T-helper 1 cell treated with Interleukin-12 subunit alpha and Interleukin-12 subunit beta and Interleukin-4 antibody, amounts not matched to agents 30 ng/mL and 1 ng/mL, for 36 hours (primary cell): Measurements from ENCODE around the gene ELFN1. TPM values are rescaled to one million over a fixed set of nuclear protein-coding genes. Genes with fewer than 3 reads are reported as not detected.

Experiments
- intact Hi-C: fragments of 100-400 bp; cut with micrococcal nuclease; formaldehyde crosslinking; loops from one replicate; pipeline ENCODE4 v1.15.1; 2024
- total RNA-seq: library from RNA; stranded (reverse); gene quantifications from 2 replicates; pipeline ENCODE4 v1.2.3, GENCODE V29; 2022

The ELFN1 gene
- total RNA-seq, 1 donor from 2014 or later: 0.17 TPM

DNA sequence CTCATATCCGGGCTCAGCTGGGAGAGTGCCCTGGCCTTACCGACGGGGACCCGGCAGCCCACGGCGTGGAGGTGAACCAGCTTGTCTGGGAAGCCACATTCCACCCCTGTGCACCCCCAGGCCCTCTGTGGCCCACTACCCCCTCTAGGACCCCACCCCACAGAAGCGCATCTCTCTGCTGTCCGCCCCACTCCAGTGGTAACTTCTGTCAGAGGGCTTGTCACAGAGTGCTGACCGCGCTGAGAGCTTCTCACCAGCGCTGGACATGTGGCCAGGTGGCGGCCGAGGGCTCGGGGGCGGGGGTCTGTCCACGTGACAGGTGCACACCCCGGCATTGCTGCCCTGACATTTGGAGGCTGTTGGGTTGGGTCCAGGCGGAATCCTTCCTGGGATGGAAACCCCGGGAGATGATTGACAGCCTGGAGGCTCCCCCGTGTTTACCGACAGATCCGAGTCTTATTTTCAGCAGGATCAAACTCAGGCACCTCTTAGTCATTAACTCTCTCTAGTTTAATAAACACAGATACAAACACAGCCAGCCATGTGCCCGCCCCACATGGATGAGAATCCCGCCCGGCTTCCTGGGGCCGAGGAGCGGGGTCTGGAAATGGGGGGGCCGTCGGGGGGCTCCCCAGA is 5.1 kb downstream of the ELFN1 start:
- intact Hi-C loops: no loop called here

DNA sequence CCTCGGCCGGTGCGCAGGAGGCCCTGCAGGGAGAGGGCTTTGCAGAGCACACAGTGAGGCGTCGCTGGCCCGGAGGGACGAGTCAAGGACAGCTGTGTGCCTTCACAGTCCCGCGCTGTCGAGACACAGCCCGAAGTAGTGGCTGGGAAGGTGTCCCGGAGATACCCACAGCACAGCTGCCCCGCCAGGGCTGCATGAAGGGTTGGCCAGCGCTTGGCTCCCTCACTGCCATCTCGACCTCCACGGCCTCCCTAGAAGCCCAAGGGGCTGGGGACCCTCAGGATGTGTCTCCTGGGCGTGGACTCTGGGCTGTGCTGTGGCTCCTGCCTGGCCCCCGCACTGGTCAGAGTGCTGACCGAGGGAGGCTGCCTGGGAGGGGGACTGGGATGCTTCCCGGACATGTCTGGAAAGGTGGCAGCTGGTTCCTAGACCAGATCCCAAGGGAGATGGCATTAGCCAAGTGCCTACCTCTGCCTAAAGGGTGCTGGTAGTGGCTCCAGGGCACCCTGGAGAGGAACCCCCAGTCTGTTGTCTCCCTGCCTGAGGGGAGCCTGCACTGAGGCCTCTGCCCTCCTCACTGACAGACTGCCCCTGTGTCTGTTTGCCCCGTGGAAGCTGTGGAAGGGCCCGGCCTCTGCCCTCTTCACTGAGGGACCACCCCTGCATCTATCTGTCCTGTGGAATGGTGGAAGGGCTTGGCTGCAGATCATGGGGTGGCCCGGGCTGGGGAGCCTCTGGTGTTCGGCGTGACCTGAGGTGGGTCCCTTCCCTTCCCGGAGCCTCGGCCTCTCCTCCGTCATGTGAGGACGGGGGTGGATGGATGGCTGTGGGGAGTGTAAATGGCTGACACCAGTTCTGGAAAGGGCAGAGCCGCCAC is 5.8 kb downstream of the ELFN1 start:
- intact Hi-C loops: no loop called here

DNA sequence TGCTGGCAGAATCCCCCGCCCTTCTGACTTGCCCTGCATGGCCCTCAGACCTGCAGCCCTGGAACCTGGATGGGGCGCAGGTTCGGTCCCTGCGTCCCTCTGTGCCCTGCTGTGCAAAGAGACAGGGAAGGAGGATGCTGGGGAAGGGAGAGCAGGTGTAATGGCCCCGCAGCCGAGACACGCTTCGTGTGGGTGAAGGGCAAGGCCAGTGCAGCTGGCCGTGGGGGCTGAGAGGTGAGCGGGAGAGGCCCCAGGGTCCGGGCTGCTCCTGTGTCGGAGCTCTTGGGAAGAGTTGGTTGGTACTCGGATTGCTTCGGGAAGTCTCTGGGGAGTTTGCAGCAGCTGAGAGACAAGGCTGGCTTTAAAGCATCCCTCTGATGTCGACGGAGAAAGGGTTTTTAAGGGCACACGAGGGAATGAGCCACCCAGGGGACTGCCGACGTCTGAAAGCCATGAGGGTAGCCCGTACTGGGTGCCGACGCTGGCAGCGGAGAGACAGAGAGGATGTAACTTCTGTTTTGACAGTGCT is 6.5 kb downstream of the ELFN1 start:
- intact Hi-C loops: no loop called here

DNA sequence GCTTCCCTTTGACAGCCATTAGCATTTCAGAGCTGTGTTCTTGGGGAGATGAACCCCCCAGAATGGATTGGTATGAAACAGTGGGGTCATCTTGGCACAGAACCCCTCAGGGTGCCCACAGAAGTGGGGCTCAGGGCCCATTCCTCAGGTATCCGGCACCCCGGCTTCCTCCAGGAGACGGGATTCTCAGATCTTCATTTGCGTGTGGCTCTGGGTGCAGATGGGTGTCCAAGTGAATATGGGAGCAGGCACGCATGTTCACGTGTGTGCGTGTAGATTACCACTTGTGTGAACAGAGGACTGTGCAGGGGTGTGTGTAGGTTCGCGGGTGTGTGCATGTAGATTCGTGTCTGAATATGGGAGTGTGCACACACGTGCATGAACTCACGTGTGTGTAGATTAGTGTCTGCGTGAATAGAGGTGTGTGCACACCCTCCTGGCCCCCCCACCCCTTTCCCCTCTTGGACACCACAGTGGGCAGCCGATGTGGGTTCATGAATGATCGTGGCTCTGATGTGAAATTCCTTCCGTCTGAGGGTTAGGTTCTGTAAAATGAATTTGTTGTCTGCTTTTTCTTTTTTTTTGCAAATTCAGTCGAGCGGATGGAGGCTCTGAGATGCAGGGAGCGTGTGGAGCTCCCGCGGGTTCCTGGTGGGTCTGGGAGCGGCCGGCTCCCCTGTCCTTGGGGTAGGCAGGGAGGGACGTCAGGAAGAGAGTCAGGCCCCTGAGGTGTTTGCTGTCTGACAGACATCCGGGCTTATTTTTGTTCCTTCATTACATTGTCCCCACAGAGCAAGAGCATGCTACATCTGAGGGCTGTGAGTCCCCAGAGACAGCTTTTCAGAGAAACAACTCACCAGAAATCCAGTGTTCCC is 7.4 kb downstream of the ELFN1 start:
- intact Hi-C loops: no loop called here

DNA sequence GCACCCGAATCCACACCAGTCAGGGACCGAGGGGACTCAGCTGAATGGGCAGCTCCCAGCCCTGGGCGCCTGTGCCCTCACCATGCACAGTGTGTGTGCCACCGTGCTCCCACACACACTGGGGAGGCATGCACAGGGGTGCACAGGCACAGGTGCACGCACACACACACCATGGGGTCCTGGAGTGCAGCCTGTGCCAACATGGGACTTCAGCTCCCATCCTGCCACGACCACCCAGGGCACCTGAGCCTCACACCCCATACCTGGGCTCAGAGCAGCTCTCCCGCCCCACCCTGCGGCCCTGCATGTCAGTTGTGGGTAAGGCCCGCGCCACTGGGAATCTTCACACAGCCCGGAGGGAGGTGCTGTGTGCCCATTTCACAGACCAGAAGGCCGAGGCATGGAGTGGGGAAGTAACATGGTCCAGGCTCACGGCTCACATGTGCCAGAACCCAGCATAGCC is 8.0 kb downstream of the ELFN1 start:
- intact Hi-C loops: no loop called here

DNA sequence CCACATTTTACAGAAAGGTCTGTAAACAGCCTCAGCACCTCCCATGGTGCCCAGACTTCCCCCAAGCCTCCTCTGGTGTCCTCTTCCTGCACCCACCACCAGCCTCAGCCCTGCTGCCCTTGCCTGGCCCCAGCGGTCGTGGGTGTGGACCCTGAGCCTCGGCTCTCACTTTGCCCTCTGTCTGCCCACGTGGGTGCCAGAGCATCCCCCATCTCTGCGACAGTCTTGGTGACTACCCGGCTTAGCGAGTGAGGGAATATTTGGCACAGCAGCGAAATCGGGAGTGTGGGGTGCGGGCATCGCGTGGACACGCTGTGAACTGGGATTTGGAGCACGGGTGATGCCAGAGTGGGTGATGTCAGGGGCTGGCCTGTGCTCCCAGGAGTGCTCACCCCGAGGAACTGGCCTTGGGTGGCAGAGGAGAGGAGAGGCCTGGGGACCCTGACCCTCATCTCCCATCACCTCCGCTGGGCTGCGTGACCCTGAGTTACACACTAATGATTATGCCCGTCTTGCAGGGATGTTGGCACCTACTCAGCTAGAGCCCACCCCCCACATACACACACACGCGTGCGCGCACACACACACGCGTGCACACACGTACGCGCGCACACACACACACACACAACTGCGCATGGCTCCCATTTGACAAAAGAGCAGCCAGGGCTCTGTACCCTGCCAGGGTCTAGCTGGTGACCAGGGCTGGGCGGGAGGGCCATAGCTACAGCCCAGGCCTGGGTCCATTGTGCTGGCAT is 8.7 kb downstream of the ELFN1 start:
- intact Hi-C loops: no loop called here

DNA sequence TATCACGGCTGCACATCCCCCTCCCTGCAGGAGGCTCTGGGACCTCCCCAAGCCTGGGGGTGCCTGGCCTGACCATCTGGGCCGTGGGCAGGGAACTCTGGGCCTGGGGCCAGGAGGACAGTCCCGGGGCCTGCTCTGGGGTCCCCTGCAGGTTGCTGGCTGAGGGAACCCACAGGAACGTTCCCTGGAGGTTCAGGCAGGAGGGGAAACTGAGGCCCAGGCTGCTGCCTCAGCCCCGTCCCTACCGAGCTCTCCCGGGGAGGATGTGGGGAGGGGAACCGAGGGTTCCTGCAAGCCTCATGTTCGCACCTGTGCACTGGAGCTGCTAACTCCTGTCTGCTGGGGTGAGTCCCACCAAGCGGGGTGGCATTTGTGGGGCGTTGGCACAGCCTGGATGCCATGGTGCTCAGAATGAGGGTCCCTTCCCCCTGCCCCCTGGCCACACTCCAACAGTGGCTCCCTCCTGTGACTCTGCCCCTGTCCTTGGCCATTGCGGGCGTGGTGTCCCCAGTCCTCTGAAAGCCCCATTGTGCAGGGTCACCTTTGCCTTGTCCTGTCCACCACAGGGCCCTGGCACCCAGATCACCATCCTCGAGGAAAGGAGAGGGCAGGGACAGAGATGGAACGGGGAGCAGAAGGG is 9.4 kb downstream of the ELFN1 start:
- intact Hi-C loops: no loop called here

DNA sequence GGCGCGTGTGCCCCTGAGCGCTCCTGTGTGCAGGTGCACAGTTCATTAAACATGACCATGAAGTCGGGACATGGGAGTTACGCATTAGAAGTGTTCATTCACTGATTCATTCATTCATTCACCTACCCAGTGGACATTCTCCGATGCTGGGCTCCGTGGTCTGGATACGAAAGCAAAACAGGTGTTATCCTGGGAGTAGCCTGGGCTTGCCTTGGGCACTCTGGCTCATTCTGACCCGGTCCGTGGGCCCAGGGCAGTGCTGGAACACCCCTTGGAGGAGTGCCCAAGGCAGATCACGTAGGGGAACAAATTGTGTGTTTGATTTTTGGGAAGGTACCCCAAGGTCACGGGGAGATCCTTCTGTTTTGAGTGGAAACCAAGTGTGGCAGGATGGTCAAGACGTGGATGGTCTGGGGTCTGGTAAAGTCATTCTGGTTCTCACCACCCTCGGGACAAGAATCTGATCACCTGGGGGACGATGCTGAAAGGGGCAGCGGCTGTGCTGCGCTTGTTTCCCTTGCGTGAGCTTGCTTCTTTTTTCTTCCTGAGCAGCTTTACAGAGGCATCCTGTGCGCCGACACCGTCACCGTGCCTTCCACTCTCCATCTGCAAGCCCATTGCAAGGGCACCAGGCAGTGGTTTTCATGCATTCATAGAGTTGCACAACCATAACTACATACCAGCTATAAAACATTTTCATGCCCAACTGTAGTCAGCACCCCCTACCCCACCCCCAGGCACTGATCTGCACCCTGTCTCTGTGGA is 10.1 kb downstream of the ELFN1 start:
- intact Hi-C loops: no loop called here

DNA sequence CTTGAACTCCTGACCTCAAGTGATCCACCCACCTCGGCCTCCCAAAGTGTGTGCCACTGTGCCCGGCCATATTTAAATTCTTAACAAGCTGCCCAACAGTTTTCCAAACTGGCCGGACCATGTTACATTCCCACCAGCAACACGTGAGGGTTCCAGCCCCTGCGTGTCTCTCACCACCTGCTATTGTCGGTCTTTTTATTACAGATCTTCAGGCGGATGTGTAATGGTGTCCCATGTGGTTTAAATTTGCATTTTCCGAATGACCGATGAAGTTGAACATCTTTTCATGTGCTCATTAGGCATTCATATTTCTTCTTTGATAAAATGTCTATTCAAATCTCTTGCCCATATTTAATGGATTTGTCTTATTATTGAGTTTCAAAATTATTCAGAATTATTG is 11.5 kb downstream of the ELFN1 start:
- intact Hi-C loops: no loop called here

DNA sequence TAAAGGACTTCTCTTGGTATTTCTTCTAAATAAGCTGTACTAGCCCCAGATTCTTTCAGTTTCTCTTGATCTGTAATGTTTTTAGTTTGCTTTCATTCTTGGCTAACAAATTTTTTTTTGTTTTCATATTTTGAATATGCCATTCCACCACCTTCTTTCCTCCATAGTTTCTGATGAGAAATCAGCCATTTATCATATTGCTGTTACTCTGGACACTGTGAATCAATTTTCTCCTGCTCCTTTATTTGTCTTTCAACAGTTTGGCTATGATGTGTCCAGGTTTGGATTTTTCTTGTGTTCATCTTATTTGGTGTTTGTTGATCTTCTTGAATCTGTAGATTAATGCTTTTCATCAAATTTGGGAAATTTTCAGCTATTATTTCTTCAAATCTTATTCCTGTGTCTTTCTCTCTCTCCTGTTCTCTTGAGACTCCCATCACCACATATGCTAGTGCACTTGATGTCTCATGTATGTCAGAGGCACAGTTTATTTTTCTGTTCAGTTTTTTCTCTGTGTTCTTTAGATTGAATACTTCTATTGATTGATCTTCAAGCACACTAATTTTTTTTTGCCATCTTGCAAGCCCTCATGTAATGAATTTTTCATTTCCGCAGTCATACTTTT is 15.0 kb downstream of the ELFN1 start:
- intact Hi-C loops: no loop called here

DNA sequence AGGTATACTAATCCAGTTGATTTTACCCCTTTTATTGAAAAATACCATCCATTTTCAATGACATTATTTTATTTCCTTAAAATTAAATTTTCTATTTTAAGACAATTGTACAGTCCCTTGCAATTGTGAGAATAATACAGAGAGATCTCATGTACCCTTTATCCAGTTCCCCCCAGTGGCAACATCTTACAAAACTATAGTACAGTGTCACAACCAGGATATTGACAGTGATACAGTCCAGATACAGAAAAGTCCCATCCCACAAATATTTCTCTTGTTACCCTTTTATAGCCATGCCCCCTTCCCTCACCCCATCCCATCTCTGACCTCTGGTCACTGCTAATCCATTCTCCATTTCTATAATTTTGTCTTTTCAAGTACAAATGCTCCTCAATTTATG is 18.5 kb downstream of the ELFN1 start:
- intact Hi-C loops: no loop called here

DNA sequence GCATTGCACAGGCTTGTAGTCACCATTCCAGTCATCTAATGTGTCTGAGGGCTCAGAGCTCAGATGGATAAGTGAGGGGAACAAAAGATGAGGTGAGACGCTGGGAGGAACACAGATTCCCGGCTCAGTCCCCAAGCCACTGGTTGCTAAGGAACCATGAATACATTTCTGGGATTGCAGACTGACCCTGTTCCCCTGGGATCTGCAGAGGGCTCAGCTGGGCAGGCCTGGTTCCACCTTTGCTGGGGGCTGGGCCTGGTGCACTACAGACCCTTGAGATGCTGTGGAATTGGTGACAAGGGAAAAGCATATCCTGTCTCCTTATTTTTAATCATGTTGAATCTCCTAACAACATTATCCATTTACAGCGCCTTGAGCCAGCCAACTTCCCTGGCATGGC is 19.2 kb downstream of the ELFN1 start:
- intact Hi-C loops: no loop called here

DNA sequence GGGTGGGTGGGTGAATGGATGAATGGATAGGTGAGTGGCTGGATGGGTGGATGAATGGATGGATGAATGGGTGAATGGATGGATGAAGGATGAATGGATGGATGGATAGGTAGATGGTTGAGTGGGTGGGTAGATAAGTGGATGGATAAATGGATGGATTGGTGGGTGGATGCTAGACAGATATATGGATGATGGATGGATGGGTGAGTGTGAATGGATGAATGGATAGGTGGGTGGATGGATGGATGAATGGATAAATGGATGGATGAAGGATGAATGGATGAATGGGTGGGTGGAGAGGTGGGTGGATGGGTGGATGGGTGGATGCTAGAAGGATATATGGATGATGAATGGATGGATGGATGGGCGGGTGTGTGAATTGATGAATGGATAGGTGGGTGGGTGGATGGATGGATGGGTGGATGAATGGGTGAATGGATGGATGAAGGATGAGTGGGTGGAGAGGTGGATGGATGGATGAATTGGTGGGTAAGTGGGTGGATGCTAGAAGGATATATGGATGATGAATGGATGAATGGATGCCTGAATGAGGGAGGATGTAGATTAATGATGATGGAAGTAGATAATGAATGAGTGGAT is 20.4 kb downstream of the ELFN1 start:
- intact Hi-C loops: no loop called here

DNA sequence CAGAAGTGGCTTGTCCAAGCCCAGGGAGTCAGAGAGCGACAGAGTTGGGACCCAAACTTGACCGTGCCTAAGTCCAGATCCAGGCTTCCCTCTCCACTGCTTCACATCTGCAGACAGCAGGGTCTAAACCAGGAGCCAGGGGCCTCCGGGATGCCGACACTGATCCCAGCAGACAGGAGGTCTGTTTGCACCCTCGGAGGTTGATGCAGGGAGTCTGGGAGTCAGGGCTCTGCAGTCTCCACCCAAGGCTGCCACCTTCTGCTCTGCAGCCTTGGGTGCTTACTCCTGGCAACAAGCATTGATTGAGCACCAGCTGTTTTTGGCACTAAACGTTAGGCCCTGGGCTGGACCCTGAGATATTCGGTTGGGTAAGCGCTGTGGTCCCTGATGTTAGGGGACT is 21.0 kb downstream of the ELFN1 start:
- intact Hi-C loops: no loop called here

DNA sequence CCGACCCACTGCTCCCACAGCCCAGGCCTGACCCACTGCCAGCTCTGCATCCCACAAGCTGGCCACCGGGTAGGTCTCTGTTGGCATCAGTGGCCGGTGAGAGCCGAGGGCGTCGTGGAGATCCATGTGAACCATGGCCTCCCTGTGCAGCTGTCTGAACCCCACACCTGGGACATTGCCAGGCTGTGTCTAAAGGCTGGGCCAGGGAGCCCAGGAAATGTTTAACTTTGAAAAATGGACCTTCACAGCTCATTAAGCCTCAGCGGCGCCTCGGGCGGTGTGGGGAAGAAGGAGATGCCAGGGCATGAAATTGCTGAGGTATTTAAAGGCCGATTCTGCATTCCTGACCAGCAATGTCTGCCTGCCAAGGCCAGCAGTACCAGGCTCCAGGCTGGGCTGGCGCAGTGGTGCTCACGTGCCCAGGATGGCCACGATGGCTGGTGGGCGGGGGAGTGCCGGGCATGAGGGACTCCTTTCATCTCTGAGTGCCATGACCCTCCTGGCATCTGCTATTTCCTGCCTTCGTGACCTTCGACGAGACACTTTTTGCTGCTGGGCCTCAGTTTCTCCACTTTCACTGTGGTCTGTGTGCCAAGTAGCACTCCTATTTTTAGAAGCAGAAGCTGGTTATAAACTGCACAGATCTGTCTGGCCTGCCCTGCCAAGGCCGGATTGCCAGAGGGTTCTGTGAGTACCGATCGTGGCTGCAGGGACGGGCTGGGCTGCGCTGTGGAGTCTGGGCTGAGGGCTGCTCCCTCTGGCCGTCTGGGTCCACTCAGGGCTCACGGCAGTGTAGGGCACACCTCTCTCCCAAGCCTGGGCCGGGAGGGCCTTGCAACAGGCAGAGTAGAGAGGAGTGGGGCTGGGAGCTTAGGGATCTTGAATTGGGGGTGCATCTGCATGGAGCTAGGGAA is 21.8 kb downstream of the ELFN1 start:
- intact Hi-C loops: no loop called here

DNA sequence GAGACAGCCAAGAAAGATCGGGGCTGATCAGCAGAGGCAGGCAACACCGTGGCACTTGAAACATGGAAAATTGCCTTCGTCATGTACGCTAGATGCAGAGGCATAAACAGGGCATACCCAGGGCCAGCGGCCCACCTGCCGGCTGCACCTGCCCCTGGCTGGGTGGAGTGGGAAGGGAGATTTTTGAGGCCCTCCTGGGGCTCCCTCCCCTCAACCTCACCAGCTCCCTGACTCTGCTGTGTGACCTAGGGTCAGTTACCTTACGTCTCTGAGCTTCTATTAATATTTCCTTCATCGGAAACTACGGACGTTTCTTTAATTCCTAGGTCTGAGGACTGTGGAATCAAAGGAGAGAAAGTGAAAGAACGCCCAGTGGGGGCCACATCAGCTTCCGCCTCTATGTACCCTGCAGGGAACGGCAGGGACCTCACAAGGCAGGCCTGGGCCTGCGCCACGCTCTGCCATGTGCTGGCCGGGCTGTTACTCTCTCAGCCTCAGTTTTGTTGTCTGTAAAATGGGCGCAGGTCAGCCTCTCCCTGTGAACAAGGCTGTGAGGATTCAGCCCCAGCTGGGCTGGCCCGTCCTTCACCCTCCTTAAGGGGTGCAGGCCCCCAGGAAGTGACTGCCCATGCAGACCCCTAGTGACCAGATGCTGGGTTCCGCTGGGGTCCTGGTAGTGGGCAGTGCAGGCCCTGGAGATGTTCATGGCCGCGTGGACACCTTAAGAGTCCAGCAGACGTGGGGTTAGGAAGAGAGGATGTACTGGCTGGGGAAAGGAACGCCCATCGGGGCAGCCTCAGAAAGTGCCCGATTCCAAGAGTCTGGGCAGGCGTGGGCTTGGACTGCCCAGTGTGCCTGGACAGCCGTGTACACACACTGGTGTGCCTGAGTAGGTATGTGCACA is 22.7 kb downstream of the ELFN1 start:
- intact Hi-C loops: no loop called here
